HG03521 (cell line): ENCODE data around the gene TSC22D2.

ENCODE experiments used
- ATAC-seq: cut with Tn5 transposase; IDR thresholded peaks from one replicate; pipeline ENCODE4 v1.9.1; 2021; ENCODE audit warnings: mild to moderate bottlenecking, moderate library complexity; ENCODE audit not compliant: unreplicated experiment

TSC22D2 gene

DNA sequence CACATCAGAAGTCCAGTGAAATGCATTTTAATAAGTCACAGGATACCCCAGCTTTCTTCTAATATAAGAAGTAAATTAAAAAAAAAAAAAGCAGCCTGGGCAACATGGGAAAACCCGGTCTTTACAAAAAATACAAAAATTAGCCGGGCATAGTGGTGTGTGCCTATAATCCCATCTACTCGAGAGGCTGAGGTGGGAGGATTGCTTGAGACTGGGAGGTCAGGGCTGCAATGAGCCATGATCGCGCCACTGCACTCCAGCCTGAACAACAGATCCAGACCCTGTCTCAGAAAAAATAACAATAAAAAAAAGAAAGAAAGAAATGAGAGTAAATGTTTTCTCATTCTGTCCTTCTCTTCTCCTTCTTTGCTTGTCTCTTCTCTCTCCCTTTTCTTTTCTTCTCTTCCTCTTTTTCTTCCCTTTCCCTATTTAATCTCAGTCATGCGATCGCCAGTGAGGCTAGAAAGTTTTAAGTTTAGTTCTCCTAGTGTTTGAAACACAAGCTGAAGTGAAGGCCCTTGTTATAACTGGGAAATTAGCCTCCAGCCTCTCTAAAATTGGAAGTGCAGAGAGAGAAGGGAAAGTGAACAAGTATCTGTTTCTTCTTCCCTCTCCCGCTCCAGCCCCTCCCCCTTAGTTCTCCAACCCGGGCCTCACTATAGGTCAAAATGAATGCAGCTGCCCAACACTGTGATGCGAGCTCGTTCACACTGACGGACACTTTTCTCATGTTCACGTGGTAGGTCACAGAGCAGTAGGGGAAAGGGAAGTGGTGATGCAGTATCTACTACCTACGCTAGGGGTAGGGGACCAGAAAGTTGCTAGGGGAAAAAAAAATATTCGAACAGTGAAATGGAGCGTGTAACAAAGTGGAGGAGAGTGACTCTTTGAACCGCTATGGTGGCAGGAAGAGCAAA lies 23.5 kb upstream of the TSC22D2 start:
- ATAC-seq: peak; percentile 100

DNA sequence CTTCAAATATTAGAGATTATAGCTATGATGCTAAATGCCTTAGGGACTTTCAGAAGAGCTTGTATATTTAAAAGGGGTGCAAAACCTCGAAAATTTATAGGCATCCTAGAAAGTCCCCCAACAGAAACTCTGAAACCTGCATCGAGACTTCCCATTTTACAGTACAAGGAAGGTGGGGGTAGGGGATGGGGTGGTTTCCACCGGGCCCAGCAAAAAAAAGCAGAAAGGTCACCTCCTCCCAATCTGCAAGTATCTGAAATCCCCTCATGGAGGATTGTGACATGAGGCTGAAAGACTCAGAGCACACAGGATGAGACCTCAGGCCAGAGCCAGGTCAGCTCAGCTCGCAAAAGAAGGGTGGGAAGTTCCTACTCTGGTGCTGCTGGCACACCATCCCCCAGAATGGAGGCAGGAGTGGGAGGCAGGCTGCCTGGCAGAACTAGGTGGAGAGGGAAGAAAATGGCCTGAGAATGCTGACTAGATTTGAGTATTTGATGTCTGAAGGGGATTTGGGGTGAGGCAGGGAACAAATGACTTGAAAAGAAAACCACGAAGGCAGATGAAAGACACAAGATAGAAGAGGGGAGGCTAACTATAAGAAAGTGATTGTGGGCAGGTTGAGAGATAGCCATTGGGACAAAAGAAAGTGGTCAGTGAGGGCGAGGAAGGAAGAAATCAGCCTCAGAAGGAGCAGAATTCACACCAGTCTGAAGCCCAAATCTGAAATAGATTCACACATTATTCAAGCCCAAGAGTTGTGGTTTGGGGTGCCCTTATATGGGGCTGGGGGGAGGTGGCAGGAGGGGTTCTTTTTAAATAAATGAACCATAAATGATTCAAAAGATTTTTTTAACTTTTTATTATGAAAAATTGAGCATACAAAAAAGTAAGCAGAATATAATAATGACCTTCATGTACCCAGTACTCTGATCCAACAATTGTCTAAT lies 22.5 kb upstream of the TSC22D2 start:
- ATAC-seq: no peak

DNA sequence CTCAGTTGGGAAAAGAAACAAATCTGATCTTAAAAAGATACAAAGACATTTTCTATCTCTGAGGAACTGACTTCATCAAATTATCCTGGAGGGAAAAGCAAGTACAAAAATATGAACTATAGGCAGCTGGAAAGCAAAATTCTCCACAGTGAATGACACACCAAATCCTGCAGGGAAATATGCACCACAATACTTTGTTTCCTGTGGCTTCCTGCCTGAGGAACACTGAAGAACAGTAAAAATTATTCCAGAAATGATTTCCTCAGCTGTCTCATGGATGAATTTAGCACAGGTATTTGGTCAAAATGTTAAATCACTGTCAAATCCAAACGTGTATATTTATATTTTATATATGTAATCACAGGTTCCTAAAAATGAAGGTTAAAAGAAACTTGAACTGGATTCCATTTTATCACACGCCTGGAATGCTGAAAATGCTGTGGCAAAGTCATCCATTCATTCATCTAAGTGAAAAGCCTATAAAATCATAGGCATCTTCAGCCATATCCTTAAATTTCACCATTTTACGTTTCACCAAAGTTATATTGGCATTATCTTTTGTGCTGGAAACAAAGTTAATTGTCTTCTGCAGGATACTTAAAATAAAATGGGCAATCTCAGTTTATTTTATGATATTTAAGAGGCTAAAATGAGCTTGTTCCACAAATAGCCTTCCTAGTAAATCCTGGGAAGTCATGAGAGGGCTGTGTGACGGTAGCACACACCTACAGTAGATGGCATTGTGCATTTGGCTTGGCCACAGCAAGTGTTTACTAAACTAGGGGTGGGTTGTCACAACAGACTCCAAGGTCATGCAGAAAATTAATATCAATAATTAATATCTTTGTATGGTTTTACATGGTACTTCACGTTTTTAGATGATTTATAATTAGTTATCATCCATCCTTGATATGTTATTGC lies 19.3 kb upstream of the TSC22D2 start:
- no peak for ATAC-seq

DNA sequence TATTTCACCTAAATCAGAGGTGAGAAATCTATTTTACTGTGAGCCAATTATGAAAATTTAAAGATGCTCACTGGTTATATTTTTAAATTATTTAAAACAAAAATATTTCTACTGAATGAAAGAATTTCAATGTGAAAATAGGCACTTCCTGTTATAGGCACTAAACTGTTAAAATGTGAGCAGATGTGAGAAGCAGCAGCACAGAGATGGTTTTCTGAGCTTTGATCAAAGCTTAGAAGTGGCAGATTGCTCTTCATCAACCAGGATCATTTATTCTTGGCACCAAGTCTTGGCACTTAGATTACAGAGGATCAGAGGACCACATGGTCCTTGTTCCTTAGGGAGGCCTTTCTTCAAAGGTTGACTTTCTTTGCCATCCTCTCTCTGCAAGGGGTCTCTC lies 18.0 kb upstream of the TSC22D2 start:
- ATAC-seq: no peak

DNA sequence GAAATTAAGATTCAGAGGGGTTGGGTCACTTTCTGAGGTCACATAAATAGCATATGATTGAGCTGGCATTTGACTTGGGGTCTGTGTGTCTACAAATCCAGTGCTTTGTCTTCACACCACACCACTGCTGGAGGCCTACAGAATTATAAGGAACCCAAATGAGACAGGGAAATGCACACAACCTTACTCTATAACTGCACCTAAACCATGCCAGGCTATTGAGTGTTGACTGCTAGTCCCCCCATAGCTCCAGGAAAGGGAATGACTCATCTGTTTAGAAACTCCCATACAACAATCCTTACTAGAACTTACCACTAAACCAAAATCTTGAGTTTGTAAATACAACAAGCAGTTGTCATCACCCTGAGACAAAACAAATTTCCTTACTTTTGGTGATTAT lies 16.9 kb upstream of the TSC22D2 start:
- ATAC-seq: no peak

DNA sequence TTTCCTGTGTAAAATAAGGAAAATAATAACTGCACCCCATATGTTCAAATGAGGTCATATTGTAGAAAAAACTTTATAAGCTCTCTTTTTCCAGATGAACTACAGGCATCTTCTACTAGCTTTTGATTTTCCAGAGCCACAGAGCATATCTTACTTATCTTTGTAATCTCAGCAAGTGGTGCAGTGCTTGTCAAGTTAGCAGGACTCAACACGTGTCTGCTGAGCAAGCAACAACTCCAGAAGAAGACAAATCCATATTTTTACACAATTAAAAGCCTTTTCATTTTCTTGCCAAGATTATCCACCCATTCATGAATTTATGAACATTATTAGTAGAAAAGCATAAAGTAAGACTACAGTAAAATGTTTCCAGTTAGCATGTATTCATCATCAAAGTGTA lies 14.4 kb upstream of the TSC22D2 start:
- no peak for ATAC-seq

DNA sequence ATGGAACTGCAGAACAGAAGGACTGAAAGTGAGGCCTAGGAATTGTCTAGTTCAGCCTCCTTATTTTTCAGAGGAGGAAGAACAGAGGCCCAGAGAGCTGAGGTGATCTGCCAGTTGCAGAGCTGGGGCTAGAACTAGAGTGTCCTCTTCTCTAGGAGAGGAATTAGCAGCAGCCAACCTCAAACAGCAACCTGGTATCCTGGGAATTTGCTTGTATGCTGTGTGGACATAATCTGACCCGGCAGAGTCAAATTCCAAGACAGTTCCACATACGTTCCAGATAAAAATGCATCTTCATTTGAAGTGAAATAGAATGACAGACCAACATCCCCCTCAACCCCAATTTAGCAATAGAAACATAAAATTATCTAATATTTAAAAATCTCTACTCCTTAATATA lies 13.5 kb upstream of the TSC22D2 start:
- ATAC-seq: no peak

GRCh38 chr3:150396491-150396890 lies 11.6 kb upstream of the TSC22D2 start:
- no peak for ATAC-seq

GRCh38 chr3:150396956-150397550 lies 11.0 kb upstream of the TSC22D2 start:
- ATAC-seq: no peak

DNA sequence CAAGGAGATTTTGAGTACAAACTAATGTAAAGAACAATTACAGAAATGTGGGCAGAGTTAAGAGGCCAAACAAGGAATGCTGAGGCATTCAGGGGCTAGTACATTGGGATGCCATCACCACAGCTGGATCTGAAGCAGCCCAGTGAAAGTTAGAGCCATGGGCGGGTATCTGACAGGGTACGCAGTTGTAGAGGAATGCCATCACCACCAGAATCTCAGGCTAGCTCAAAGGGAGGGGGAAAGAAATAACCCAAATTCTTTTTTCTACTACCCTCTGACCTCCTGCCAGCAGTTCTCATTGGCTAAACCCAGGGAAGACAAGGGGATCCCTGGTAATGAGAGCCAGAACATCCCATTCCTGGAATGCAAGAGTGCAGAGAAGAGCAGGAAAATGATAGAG lies 9.0 kb upstream of the TSC22D2 start:
- no peak for ATAC-seq

DNA sequence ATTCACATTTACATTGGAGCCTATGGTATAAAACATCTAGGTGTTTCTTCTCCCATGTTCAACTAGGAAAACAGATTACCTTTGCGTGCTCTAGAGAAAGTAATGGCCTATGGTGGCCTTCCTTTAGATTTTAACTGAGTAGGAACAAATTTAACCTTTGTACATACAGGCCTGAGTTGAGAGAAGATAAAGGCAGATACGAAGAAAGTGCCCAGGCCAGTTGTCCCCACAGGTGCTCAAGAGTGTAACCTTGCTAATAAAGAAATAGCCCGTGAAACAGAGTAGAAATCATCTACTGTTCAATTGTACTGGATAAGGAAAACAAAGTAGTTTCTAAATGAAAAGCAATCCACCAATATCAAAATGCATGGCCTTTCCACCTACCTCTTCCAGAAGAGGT lies 6.8 kb upstream of the TSC22D2 start:
- no peak for ATAC-seq

DNA sequence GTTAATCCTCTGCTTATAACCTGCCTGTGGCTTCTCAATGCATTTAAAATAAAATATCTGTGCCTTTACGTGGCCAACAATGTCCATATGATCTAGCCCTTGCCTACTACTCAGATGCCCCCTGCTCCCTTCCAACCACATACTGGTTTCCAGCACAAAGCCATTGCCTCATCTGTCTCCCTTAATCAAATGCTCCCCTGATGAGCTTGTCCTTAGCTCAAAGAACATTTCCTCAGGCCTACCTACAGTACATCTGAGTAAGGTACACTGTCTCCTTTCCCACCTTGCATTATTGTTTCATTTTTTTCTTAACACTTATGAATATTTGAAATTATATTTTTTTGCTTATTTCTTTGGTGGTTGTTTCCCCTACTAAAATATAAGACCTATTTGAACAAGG lies 5.9 kb upstream of the TSC22D2 start:
- ATAC-seq: no peak

GRCh38 chr3:150404023-150404422 lies 4.1 kb upstream of the TSC22D2 start:
- ATAC-seq: no peak

- ATAC-seq: no peak
These were observed 869 bp upstream of the TSC22D2 start for GRCh38 chr3:150407051-150407807.

DNA sequence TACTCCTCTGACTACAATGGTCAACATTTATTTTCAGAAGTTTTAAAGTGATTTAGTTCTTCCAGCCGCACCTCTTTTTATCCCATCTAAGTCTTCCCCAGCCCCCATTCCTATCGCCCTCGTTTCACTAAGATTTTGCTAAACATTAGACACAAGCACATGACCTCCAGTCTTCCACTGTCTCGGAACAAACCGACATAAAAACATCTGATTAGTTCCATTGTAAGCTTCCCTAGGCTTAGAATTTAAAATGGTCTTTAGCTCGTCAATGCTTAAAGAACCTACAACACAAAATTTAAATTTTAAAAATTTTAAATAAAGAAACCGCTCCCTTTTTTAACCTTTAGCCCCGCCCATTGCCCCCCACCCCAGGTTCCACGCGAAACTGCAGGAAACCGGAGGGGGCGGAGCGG lies 284 bp upstream of the TSC22D2 start:
- peak; percentile 3 for ATAC-seq

DNA sequence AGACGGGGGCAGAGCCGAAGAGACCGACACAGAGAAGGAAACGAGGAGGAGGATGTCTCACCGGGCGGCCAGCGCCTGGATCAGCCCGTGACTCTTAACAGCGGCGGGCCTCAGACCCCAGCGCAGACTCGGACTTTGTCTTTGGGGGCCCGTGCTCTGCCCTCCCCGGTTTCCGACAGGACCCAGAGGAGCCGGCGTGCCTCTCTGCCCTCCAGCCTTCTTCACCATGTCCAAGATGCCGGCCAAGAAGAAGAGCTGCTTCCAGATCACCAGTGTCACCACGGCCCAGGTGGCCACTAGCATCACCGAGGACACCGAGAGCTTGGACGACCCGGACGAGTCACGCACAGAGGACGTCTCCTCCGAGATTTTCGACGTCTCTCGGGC lies 1.0 kb downstream of the TSC22D2 start:
- no peak for ATAC-seq

GRCh38 chr3:150409512-150410310 lies 1.6 kb downstream of the TSC22D2 start:
- ATAC-seq: peak; percentile 24

DNA sequence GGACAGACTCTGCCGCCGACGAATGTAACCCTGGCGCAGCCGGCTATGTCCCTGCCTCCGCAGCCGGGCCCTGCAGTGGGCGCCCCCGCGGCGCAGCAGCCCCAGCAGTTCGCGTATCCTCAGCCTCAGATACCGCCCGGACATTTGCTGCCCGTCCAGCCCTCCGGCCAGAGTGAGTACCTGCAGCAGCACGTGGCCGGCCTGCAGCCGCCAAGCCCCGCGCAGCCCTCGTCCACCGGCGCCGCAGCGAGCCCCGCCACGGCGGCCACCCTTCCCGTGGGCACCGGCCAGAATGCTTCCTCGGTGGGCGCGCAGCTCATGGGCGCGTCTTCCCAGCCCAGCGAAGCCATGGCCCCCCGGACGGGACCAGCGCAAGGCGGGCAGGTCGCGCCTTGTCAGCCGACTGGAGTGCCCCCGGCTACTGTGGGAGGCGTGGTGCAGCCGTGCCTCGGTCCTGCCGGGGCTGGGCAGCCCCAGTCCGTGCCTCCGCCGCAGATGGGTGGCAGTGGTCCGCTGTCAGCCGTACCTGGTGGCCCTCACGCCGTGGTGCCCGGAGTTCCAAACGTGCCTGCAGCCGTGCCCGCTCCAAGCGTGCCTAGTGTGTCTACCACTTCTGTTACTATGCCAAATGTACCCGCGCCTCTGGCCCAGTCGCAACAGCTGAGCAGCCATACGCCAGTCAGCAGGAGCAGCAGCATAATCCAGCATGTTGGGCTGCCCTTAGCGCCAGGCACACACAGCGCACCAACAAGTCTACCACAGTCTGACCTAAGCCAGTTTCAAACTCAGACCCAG lies 2.4 kb downstream of the TSC22D2 start:
- no peak for ATAC-seq
